Endothelial cell of umbilical vein (primary cell): Measurements from ENCODE around the gene AKT3. TPM values are rescaled to one million over a fixed set of nuclear protein-coding genes. Genes with fewer than 3 reads are reported as not detected.

Source experiments
- polyA plus RNA-seq, 4 experiments: library from polyadenylated mRNA; depleted of rRNA in 3 of 4; stranded (reverse) in 3 of 4; unstranded in 1 of 4; fragments of >200 nt; gene quantifications; 2 replicates each; pipeline versions ENCODE4 v1.2.1 to v1.2.3, GENCODE V29; 2011 to 2012; ENCODE audit warnings: missing spikeins in 1 of 4
- total RNA-seq: library from RNA; stranded (reverse); gene quantifications from 2 replicates; pipeline ENCODE4 v1.2.3, GENCODE V29; 2021

AKT3 gene
- total and polyA plus RNA-seq, 2 donors (not counting 3 experiments of a cell fraction or from before 2014, with no cell fraction given), result 20.6 to 97.1 TPM

Other genes starting within 250 kb of the AKT3 start
- gene ZBTB18, start 201.0 kb upstream of the AKT3 start, total RNA-seq, result 20.7 and 21.1 TPM in 2 replicates
- 14.6 and 15.5 TPM in 2 replicates for gene ZBTB18, start 201.0 kb upstream of the AKT3 start, polyA plus RNA-seq